IMR-90 (cell line): ENCODE measurements around the gene C1GALT1. TPM values are rescaled to one million over a fixed set of nuclear protein-coding genes. Genes with fewer than 3 reads are reported as not detected.
A peak's percentile ranks its signal among the peaks of the same experiment; 100 is the strongest.

Experiments used
- ATAC-seq: fragments of 200-7000 bp; cut with Tn5 transposase; 2 replicates; pipeline ENCODE4 v1.9.1; 2020; ENCODE audit warnings: low read depth, mild to moderate bottlenecking, moderate library complexity
- BruUV-seq: library from RNA; stranded (reverse); fragments of 400-500 nt; replicated peaks from 2 replicates; lab custom pipeline; 2021; lab: Mats Ljungman, UMichigan
- CTCF ChIA-PET: fragments of 300-600 bp; formaldehyde crosslinking; extraction: SDS; loops from one replicate; lab custom pipeline; 2021; ENCODE audit warnings: antibody characterized with exemption; lab: Yijun Ruan, JAX
- POLR2A ChIA-PET: fragments of 300-600 bp; sonication (Branson Sonifier 250); formaldehyde crosslinking; loops from one replicate; lab custom pipeline; 2022; ENCODE audit warnings: antibody characterized with exemption; ENCODE audit not compliant: unreplicated experiment; lab: Charles Lee
- DNase-seq: peaks from one replicate; pipeline ENCODE4 v3.0.0; 2013
- H2AFZ ChIP-seq: replicated peaks from 2 replicates; pipeline ENCODE3; 2013; ENCODE audit warnings: low read length, mild to moderate bottlenecking; ENCODE audit not compliant: poor library complexity
- H2AK5ac ChIP-seq: 2 replicates; pipeline ENCODE4 v1.6.1; 2013; ENCODE audit warnings: low read depth, low read length, inconsistent platforms
- H2AK9ac ChIP-seq: replicated peaks from 2 replicates; pipeline ENCODE3; 2013; ENCODE audit warnings: mild to moderate bottlenecking, low read depth, low read length, moderate library complexity; ENCODE audit not compliant: poor library complexity
- H2BK120ac ChIP-seq: 2 replicates; pipeline ENCODE4 v1.6.1; 2013; ENCODE audit warnings: low read depth, low read length, inconsistent platforms
- H2BK15ac ChIP-seq: 3 replicates; pipeline ENCODE4 v1.6.1; 2013; ENCODE audit warnings: low read depth, low read length, inconsistent platforms
- H2BK20ac ChIP-seq: 2 replicates; pipeline ENCODE4 v1.6.1; 2013; ENCODE audit warnings: low read depth, mild to moderate bottlenecking, inconsistent platforms, low read length, moderate library complexity
- H2BK5ac ChIP-seq: 2 replicates; pipeline ENCODE4 v1.6.1; 2013; ENCODE audit warnings: mild to moderate bottlenecking, low read depth, low read length, inconsistent platforms; ENCODE audit not compliant: poor library complexity, severe bottlenecking
- H3K14ac ChIP-seq: replicated peaks from 2 replicates; pipeline ENCODE4 v1.6.1; 2013; ENCODE audit warnings: low read depth, low read length, inconsistent platforms
- H3K18ac ChIP-seq: 2 replicates; pipeline ENCODE4 v1.6.1; 2013; ENCODE audit warnings: low read depth, low read length, control low read depth
- H3K23ac ChIP-seq: 2 replicates; pipeline ENCODE4 v1.6.1; 2013; ENCODE audit warnings: low read depth, low read length, inconsistent platforms
- H3K27ac ChIP-seq: 2 replicates; pipeline ENCODE4 v1.5.1; 2013; ENCODE audit warnings: mild to moderate bottlenecking, control low read depth, low read length; ENCODE audit not compliant: insufficient read depth
- H3K27me3 ChIP-seq: 2 replicates; pipeline ENCODE4 v1.6.1; 2013; ENCODE audit warnings: low read length; ENCODE audit not compliant: control insufficient read depth, insufficient read depth
- H3K36me3 ChIP-seq: 2 replicates; pipeline ENCODE4 v1.6.1; 2013; ENCODE audit warnings: low read length, mixed read lengths; ENCODE audit not compliant: control insufficient read depth, insufficient read depth
- H3K4ac ChIP-seq: 2 replicates; pipeline ENCODE4 v1.6.1; 2013; ENCODE audit warnings: low read depth, low read length, inconsistent platforms
- H3K4me1 ChIP-seq: 2 replicates; pipeline ENCODE4 v1.6.1; 2013; ENCODE audit warnings: low read length, mixed read lengths; ENCODE audit not compliant: control insufficient read depth, insufficient read depth
- H3K4me2 ChIP-seq: 2 replicates; pipeline ENCODE4 v1.6.1; 2013; ENCODE audit warnings: low read depth, mild to moderate bottlenecking, control low read depth, low read length, moderate library complexity
- H3K4me3 ChIP-seq: 2 replicates; pipeline ENCODE4 v1.5.1; 2013; ENCODE audit warnings: low read depth, mild to moderate bottlenecking, control low read depth, low read length, moderate library complexity; ENCODE audit not compliant: insufficient read depth
- H3K56ac ChIP-seq: 2 replicates; pipeline ENCODE4 v1.6.1; 2013; ENCODE audit warnings: low read length, inconsistent platforms; ENCODE audit not compliant: insufficient read depth; ENCODE audit errors: extremely low read depth
- H3K79me1 ChIP-seq, 2 experiments: 2 replicates each; pipeline ENCODE4 v1.6.1; 2013; ENCODE audit warnings: low read length in 2 of 2, inconsistent platforms in 1 of 2, low read depth in 1 of 2
- H3K9ac ChIP-seq: 2 replicates; pipeline ENCODE4 v1.6.1; 2013; ENCODE audit warnings: low read depth, low read length, control low read depth
- H3K9me1 ChIP-seq: 2 replicates; pipeline ENCODE4 v1.6.1; 2013; ENCODE audit warnings: low read length, inconsistent platforms; ENCODE audit not compliant: insufficient read depth
- H3K9me3 ChIP-seq: 2 replicates; pipeline ENCODE4 v1.6.1; 2013; ENCODE audit warnings: low read length; ENCODE audit not compliant: control insufficient read depth, insufficient read depth
- H4K20me1 ChIP-seq: 2 replicates; pipeline ENCODE4 v1.6.1; 2013; ENCODE audit warnings: low read length, inconsistent platforms; ENCODE audit not compliant: insufficient read depth
- H4K5ac ChIP-seq: 2 replicates; pipeline ENCODE4 v1.6.1; 2013; ENCODE audit warnings: mild to moderate bottlenecking, low read depth, low read length, control low read depth
- H4K8ac ChIP-seq, 2 experiments: 2 replicates each; pipeline ENCODE4 v1.6.1; 2013; ENCODE audit warnings: low read depth in 2 of 2, low read length in 2 of 2, control low read depth in 1 of 2, inconsistent platforms in 1 of 2
- H4K91ac ChIP-seq: 2 replicates; pipeline ENCODE4 v1.6.1; 2013; ENCODE audit warnings: low read depth, low read length, inconsistent platforms; ENCODE audit not compliant: insufficient read depth
- BHLHE40 ChIP-seq: fragments of 150-350 bp; IDR thresholded peaks from 2 replicates; pipeline ENCODE4 v1.6.1; 2016; ENCODE audit warnings: mild to moderate bottlenecking, low read depth, low read length
- CHD1 ChIP-seq: IDR thresholded peaks from 2 replicates; pipeline ENCODE4 v1.6.1; 2012; ENCODE audit warnings: low read depth, low read length, improper control_type of control experiment
- ELK1 ChIP-seq: fragments of 150-350 bp; IDR thresholded peaks from 2 replicates; pipeline ENCODE4 v1.6.1; 2016; ENCODE audit warnings: low read depth, mild to moderate bottlenecking, low read length, moderate library complexity, borderline replicate concordance
- FOS ChIP-seq: fragments of 150-350 bp; IDR thresholded peaks from 2 replicates; pipeline ENCODE4 v1.6.1; 2016; ENCODE audit warnings: low read depth, low read length
- MAFK ChIP-seq: IDR thresholded peaks from 2 replicates; pipeline ENCODE4 v1.6.1; 2012; ENCODE audit warnings: low read depth, low read length, improper control_type of control experiment
- MAZ ChIP-seq: IDR thresholded peaks from 2 replicates; pipeline ENCODE4 v1.6.1; 2012; ENCODE audit warnings: low read depth, mild to moderate bottlenecking, low read length, improper control_type of control experiment, moderate library complexity, borderline replicate concordance
- NFE2L2 ChIP-seq: fragments of 150-350 bp; IDR thresholded peaks from 2 replicates; pipeline ENCODE4 v1.6.1; 2016; ENCODE audit warnings: low read depth, mild to moderate bottlenecking, low read length
- POLR2A ChIP-seq: IDR thresholded peaks from 2 replicates; pipeline ENCODE4 v1.6.1; 2012; ENCODE audit warnings: mild to moderate bottlenecking, low read depth, low read length
- RAD21 ChIP-seq: IDR thresholded peaks from 2 replicates; pipeline ENCODE4 v1.6.1; 2012; ENCODE audit warnings: low read length, improper control_type of control experiment
- RCOR1 ChIP-seq: IDR thresholded peaks from 2 replicates; pipeline ENCODE4 v1.6.1; 2012; ENCODE audit warnings: mild to moderate bottlenecking, low read length, improper control_type of control experiment; ENCODE audit not compliant: insufficient replicate concordance
- SMC3 ChIP-seq: fragments of 150-350 bp; IDR thresholded peaks from 2 replicates; pipeline ENCODE4 v1.6.1; 2016; ENCODE audit warnings: low read depth, mild to moderate bottlenecking, antibody characterized with exemption, low read length, moderate library complexity
- USF2 ChIP-seq: fragments of 150-350 bp; IDR thresholded peaks from 2 replicates; pipeline ENCODE4 v1.6.1; 2017; ENCODE audit warnings: mild to moderate bottlenecking, antibody characterized with exemption, low read length, low read depth
- WGBS, 2 experiments: methylation state at CpG; one replicate each; pipeline versions ENCODE4 v1.1.5 to v1.1.7; 2013; ENCODE audit warnings: missing lambda C conversion rate in 2 of 2; ENCODE audit not compliant: insufficient read length in 1 of 2; ENCODE audit errors: extremely low coverage in 2 of 2; 5-methylcytosine and 5-hydroxymethylcytosine counted together
- dilution Hi-C: fragments of 300-500 bp; cut with HindIII; formaldehyde crosslinking; loops from one replicate; pipeline ENCODE4 v1.14.3; 2018; ENCODE audit warnings: low sequenced_read_pairs; ENCODE audit not compliant: unreplicated experiment
- in situ Hi-C: fragments of 300-500 bp; cut with MboI; formaldehyde crosslinking; loops from 3 replicates; pipeline ENCODE4 v1.14.3; 2019; ENCODE audit warnings: low sequenced_read_pairs, inconsistent platforms, mixed read lengths
- intact Hi-C: fragments of 100-400 bp; cut with micrococcal nuclease; formaldehyde crosslinking; loops from 2 replicates; pipeline ENCODE4 v1.10.0; 2022
- polyA plus RNA-seq, 3 experiments: library from polyadenylated mRNA; depleted of rRNA; stranded (reverse); fragments of >200 nt; gene quantifications; 2 replicates each; pipeline ENCODE4 v1.2.3, GENCODE V29; 2012; ENCODE audit warnings: low replicate concordance in 1 of 3
- total RNA-seq: library from RNA; depleted of rRNA; stranded (reverse); fragments of >200 nt; gene quantifications from 2 replicates; pipeline ENCODE4 v1.2.3, GENCODE V29; 2012

Gene C1GALT1
- total and polyA plus RNA-seq, 2 of the 4 experiments (the other 2 are of a cell fraction): 11.6 to 12.2 TPM

DNA sequence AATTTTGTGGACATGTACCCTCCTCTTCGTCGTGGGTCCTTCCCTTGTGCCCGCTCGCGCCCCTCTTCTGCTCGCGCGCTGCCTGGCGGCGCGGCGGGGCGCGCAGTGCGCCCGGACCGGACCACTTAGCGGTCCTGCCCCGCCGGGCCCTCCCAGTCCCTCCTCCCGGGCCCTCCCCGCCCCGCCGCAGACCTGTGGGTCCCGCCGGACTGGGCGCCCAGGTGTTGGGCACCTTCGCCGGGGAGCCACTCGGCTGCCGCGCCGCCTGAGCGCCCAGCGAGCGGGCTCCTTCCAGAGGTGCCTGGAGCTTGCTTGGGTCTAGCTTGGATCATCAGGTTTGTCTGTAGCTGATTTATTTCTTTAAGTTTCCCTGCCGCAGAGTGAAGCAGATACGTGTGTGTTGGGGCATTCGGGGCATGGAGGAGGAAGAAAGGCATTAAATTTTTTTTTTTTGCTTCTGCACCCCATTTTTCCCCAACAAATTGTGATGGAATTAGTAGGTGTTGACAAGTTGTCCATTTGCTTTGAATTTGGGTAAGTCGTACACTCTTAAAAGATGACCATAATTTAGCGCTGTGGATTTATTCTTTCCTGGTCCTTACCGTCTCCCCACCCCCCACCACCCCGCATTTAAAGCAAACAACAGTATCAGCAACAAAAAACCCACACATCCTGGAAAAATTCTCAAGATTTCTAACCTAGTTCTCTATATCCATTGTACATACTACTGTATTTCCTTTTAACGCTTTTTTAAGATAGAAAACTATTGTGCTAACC is 905 bp downstream of the C1GALT1 start:
- 0 out of 2 replicates have a peak overlapping the region, but pooled peaks have one; percentile 5 for H4K5ac ChIP-seq
- H3K9me3 ChIP-seq: no peaks in the 10 kb centered on the region
- intact Hi-C loops: loop anchor here (2.0 to 5.0 kb wide), 5 partner anchors 38 to 359 kb away; no protein-coding TSS in a partner anchor
- H3K4me3 ChIP-seq: peak overlapping the region; percentile 77
- no peak overlapping the region; the same call in 1 of the 2 replicates for H2BK20ac ChIP-seq
- H4K20me1 ChIP-seq: no peaks in the 10 kb centered on the region
- ATAC-seq: peak; percentile 24
- peak overlapping the region; percentile 53; the same call in 1 of the 2 replicates for H3K14ac ChIP-seq
- H2BK120ac ChIP-seq: no peak overlapping the region
- no peak for DNase-seq
- peak overlapping the region; percentile 35 for H3K9ac ChIP-seq
- H4K91ac ChIP-seq: no peak overlapping the region
- dilution Hi-C loops: no loop called here
- H3K27me3 ChIP-seq: no peaks in the 10 kb centered on the region
- in situ Hi-C loops: no loop called here
- peaks cover 3% of the 10 kb centered on the region; the same call in 1 of the 2 replicates for H3K4me1 ChIP-seq
- H3K18ac ChIP-seq: peak overlapping the region; percentile 25
- H3K36me3 ChIP-seq: no peaks in the 10 kb centered on the region
- 0% methylated on average over 21 of the region's 44 CpGs; no CpG with 5 or more reads in 1 of the 2 experiments for WGBS, 2 experiments
- H3K4ac ChIP-seq: peak overlapping the region; percentile 53; the same call in 1 of the 2 replicates
- POLR2A ChIA-PET: interaction anchor here (0.6 kb wide), 1 partner anchor 52 kb away, joined by 4 read pairs; no protein-coding TSS in a partner anchor
- peak overlapping the region; percentile 73 for H2BK5ac ChIP-seq
- H2AFZ ChIP-seq: peak overlapping the region; percentile 97
- H3K56ac ChIP-seq: no peak overlapping the region
- no peak for TF ChIP-seq MAFK
- TF ChIP-seq FOS: no peak
- TF ChIP-seq ELK1: no peak
- TF ChIP-seq BHLHE40: no peak
- TF ChIP-seq RCOR1: no peak
- TF ChIP-seq CHD1: no peak
- no peak for TF ChIP-seq NFE2L2
- no peak for TF ChIP-seq USF2
- no peak for TF ChIP-seq SMC3
- no peak for TF ChIP-seq RAD21
- TF ChIP-seq MAZ: no peak
- TF ChIP-seq POLR2A: no peak
- H3K4me2 ChIP-seq: peak overlapping the region; percentile 96
- H2BK15ac ChIP-seq: no peak overlapping the region
- peak overlapping the region; percentile 57 for H3K27ac ChIP-seq
- H3K23ac ChIP-seq: peak overlapping the region; percentile 77
- H3K9me1 ChIP-seq: peaks cover 11% of the 10 kb centered on the region
- CTCF ChIA-PET: interaction anchor here (0.7 kb wide), 1 partner anchor 24 kb away, joined by 8 read pairs; no protein-coding TSS in a partner anchor
- peak overlapping the region; percentile 91 for H2AK9ac ChIP-seq
- TSS peak; percentile 41 for BruUV-seq
- H3K79me1 ChIP-seq: peaks cover 13 to 29% of the 10 kb centered on the region in 2 experiments; a peak in 3 of 4 replicates
- no peak overlapping the region for H2AK5ac ChIP-seq
- H4K8ac ChIP-seq: peak overlapping the region in 1 of 2 experiments; percentile 40; a peak in 1 of 4 replicates
